ENCODE data around the gene CCDC40. TPM values are rescaled to one million over a fixed set of nuclear protein-coding genes. Genes with fewer than 3 reads are reported as not detected.

The CCDC40 gene
- total and polyA plus RNA-seq, 2 of the 13 experiments (the other 11 are each of a cell fraction or from before 2014, with no cell fraction given) = 4.1 to 5.5 TPM

DNA sequence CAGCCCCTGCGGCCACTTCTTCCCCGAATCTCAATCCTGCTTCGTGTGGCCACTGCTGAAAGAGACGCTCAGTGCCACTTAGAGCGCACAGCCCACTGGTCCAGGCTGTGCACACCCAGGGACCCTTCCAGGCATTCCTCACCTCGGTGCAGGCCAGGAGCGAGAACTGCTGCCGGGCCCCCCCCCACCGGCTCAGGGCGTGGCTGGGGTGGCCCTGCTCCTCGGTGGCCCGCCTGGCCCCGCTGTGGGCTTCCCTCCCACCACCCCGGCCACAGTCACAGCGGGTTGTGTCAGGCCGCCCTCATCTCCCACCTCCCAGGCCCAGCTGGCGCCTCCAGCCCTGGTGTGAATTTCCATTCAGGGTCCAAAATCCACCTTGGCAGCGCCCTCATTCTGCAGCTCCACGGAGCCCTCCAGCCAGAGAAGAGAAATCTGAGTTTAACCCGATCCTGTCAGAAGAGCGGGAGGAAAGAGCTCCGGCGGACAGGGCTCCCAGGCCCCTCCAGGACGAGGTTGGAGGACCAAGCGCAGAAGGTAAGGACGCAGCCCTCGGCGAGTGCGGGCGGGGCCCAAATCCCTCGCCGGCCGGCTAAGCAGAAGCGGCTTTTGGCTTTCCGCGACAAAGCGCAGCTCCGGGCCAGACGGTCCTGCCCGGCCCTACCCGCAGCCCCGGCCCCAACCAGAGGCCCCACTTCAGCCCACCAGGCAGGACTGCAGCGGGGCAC is 12.8 kb upstream of the CCDC40 start (continued):
- peak; percentile 86 for TF ChIP-seq UBTF (CRISPR knock-in tag; IDR thresholded peaks at IDR 0.05)
- TF ChIP-seq, protein P1, sequence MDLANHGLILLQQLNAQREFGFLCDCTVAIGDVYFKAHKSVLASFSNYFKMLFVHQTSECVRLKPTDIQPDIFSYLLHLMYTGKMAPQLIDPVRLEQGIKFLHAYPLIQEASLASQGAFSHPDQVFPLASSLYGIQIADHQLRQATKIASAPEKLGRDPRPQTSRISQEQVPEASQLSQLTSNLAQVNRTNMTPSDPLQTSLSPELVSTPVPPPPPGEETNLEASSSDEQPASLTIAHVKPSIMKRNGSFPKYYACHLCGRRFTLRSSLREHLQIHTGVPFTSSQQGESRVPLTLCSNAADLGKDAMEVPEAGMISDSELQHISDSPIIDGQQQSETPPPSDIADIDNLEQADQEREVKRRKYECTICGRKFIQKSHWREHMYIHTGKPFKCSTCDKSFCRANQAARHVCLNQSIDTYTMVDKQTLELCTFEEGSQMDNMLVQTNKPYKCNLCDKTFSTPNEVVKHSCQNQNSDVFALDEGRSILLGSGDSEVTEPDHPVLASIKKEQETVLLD (CRISPR knock-in tag; IDR thresholded peaks at IDR 0.05; ENCODE audit: low read depth) = no peak
- TF ChIP-seq REPIN1 (CRISPR knock-in tag; IDR thresholded peaks at IDR 0.05; ENCODE audit: borderline replicate concordance, low read depth) = peak; percentile 91
- TF ChIP-seq ZFX (CRISPR knock-in tag; IDR thresholded peaks at IDR 0.05; ENCODE audit: low read depth) = peak; percentile 82
- TF ChIP-seq ZNF891 (CRISPR knock-in tag; IDR thresholded peaks at IDR 0.05) = peak; percentile 49; the same call in 1 of the 2 replicates
- TF ChIP-seq ZNF724P (CRISPR knock-in tag; IDR thresholded peaks at IDR 0.05; ENCODE audit: borderline replicate concordance) = 0 out of 2 replicates have a peak, but pooled peaks have one; percentile 48
- TF ChIP-seq CENPBD1 (CRISPR knock-in tag; IDR thresholded peaks at IDR 0.05; ENCODE audit: borderline replicate concordance, low read depth) = no peak
- TF ChIP-seq, protein P2, sequence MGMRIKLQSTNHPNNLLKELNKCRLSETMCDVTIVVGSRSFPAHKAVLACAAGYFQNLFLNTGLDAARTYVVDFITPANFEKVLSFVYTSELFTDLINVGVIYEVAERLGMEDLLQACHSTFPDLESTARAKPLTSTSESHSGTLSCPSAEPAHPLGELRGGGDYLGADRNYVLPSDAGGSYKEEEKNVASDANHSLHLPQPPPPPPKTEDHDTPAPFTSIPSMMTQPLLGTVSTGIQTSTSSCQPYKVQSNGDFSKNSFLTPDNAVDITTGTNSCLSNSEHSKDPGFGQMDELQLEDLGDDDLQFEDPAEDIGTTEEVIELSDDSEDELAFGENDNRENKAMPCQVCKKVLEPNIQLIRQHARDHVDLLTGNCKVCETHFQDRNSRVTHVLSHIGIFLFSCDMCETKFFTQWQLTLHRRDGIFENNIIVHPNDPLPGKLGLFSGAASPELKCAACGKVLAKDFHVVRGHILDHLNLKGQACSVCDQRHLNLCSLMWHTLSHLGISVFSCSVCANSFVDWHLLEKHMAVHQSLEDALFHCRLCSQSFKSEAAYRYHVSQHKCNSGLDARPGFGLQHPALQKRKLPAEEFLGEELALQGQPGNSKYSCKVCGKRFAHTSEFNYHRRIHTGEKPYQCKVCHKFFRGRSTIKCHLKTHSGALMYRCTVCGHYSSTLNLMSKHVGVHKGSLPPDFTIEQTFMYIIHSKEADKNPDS (CRISPR knock-in tag; IDR thresholded peaks at IDR 0.05) = peak; percentile 69; the same call in 1 of the 2 replicates
- 0 out of 2 replicates have a peak, but pooled peaks have one; percentile 28 for TF ChIP-seq GZF1 (CRISPR knock-in tag; IDR thresholded peaks at IDR 0.05)
- TF ChIP-seq IRX3 (CRISPR knock-in tag; IDR thresholded peaks at IDR 0.05; ENCODE audit: borderline replicate concordance, low read depth) = peak; percentile 80; the same call in 1 of the 2 replicates
- 0 out of 2 replicates have a peak, but pooled peaks have one; percentile 19 for TF ChIP-seq NR2C2 (CRISPR knock-in tag; IDR thresholded peaks at IDR 0.05; ENCODE audit: borderline replicate concordance)
- TF ChIP-seq ZBTB34 (CRISPR knock-in tag; IDR thresholded peaks at IDR 0.05) = peak; percentile 82; the same call in 1 of the 2 replicates
- TF ChIP-seq, protein P3, sequence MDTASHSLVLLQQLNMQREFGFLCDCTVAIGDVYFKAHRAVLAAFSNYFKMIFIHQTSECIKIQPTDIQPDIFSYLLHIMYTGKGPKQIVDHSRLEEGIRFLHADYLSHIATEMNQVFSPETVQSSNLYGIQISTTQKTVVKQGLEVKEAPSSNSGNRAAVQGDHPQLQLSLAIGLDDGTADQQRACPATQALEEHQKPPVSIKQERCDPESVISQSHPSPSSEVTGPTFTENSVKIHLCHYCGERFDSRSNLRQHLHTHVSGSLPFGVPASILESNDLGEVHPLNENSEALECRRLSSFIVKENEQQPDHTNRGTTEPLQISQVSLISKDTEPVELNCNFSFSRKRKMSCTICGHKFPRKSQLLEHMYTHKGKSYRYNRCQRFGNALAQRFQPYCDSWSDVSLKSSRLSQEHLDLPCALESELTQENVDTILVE (CRISPR knock-in tag; IDR thresholded peaks at IDR 0.05) = peak; percentile 84
- TF ChIP-seq YEATS2 (CRISPR knock-in tag; IDR thresholded peaks at IDR 0.05; ENCODE audit: borderline replicate concordance) = peak; percentile 62; the same call in 1 of the 2 replicates
